D721Med (cell line): ENCODE data around the gene SLC25A48.
"Not testable (repeated sequence)": the region's sequence is repeated elsewhere in the genome, so short reads cannot be mapped to it uniquely, and the experiment has no call there.

Source experiments
- DNase-seq: peaks from one replicate; pipeline ENCODE4 v3.0.0; 2011; ENCODE audit warnings: low spot score; ENCODE audit not compliant: insufficient read length
- FAIRE-seq: peaks from 2 replicates; lab custom pipeline; 2011; peaks lifted over from hg19 to GRCh38; lab: Jason Lieb, UNC
- TF ChIP-seq, protein P1 (sequence below): IDR thresholded peaks from 2 replicates; pipeline ENCODE4 v1.5.1; 2012; ENCODE audit warnings: mild to moderate bottlenecking, control low read depth; ENCODE audit not compliant: insufficient read depth; ENCODE audit errors: missing control alignments

SLC25A48 gene

GRCh38 chr5:135857630-135858311 is 23.3 kb downstream of the SLC25A48 start:
- TF ChIP-seq, protein P1, sequence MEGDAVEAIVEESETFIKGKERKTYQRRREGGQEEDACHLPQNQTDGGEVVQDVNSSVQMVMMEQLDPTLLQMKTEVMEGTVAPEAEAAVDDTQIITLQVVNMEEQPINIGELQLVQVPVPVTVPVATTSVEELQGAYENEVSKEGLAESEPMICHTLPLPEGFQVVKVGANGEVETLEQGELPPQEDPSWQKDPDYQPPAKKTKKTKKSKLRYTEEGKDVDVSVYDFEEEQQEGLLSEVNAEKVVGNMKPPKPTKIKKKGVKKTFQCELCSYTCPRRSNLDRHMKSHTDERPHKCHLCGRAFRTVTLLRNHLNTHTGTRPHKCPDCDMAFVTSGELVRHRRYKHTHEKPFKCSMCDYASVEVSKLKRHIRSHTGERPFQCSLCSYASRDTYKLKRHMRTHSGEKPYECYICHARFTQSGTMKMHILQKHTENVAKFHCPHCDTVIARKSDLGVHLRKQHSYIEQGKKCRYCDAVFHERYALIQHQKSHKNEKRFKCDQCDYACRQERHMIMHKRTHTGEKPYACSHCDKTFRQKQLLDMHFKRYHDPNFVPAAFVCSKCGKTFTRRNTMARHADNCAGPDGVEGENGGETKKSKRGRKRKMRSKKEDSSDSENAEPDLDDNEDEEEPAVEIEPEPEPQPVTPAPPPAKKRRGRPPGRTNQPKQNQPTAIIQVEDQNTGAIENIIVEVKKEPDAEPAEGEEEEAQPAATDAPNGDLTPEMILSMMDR: no peak
- FAIRE-seq: no peak
- no peak for DNase-seq

- DNase-seq, FAIRE-seq: not testable (repeated sequence)
Measured at GRCh38 chr5:135859186-135859585, 24.7 kb downstream of the SLC25A48 start.

DNA sequence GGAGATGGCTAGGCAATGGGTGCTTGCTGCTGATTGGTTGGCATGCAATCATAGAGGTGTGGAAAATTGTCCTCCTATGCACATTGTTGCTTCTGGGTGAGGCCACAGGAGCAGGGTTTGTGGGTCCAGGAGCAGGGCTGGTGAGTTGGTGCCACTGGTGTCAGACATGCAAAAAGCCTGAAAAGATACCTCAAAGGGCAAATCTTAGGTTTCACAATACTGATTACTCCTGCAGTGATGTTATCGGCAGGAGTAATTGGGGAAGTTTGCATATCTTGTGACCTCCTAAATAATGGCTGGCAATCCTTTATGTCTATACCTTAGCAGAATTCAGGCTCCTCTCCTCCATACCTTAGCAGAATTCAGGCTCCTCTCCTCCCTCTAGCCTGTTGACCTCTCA is 25.2 kb downstream of the SLC25A48 start:
- DNase-seq (no peak), FAIRE-seq (no peak)
- TF ChIP-seq, protein P1: no peak

GRCh38 chr5:135861641-135862040 is 27.2 kb downstream of the SLC25A48 start:
- FAIRE-seq (no peak), DNase-seq (no peak)
- TF ChIP-seq, protein P1: no peak

DNA sequence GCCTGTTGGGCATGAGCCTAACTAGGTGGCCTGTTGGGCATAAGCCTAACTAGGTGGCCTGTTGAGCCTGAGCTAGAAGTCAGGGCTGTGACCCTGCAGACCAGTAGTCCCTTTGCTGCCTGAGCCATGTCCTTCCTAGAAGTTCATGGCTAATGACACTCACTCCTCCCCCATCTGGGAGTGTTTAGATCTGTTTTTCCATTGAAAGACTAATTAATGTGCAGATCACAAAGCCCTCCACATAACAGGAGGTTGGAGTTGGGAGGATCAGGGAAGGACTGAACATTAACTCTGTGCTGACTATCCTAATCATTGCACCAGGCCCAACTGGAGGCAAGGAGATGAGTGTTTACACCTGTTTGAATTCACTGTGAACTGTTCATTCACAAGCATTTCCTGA is 27.6 kb downstream of the SLC25A48 start:
- TF ChIP-seq, protein P1: no peak
- DNase-seq: no peak
- FAIRE-seq: no peak

DNA sequence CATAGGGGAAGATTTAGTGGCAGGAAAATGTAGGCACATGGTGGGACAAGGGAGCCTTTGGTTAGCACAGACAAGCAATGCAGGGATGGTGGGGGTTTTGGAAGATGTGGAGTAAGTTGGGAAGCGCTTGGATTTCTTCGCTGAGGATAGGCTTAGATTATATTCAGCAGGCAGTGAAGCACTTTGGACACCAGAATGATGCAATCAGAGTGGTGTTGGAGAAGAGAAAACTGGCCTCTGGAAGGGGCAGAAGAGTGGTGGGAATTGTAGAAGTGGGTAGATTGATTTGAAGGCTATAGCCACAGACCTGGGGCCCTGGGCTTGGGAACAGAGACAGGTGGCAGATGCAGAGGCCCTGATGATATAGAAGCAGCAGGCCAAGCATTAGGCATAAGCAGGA is 28.3 kb downstream of the SLC25A48 start:
- no peak for DNase-seq
- FAIRE-seq: no peak
- TF ChIP-seq, protein P1: no peak

DNA sequence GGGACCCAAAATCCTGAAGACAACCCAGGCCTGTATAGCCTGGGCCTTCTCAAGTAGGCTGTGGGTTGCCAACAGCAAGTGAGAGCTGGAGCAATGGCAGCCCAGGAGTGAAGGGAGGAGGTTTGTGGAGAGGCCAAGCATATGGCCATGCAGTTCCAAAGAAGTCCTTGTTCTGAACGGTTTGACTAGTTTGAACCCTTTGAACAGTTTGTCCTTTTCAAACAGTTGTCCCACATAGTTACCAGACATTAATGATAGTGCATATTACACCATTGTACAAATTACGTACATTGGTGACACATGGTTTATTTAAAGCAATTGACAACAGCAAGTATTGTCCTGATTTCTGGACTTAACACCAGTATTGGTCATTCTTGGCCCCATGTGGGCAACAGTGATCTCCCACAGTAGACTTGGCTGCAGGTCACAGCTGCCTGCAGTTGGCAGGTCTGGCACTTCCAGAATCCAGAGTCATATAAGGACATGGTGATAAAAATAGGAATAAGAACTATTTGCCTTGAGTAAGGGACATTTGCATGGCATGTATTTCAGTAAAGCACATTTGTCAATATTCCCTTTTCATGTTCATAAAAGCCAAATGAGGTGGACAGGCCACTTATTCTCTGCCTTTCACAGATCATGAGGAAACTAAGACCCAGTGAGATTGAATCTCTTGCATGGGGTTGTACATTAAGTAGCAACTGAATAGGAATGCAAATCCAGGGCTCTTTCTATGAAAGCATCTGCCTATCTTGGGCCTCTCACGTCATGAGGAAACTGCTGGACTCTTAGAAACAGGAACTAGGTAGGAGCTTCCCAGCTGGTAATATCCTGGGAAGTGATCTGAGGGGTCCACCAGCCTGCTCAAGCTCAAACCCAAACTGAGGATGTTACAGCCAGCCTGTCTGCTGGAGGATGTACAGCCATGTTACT is 30.3 kb downstream of the SLC25A48 start:
- TF ChIP-seq, protein P1: no peak
- DNase-seq (no peak), FAIRE-seq (no peak)
